Activated CD8-positive, alpha-beta memory T cell treated with anti-CD3 and anti-CD28 coated beads for 24 hours (primary cell): Measurements from ENCODE around the gene SPOCK1.

Source experiments
- DNase-seq: peaks from one replicate; pipeline ENCODE4 v3.0.0-alpha.2; 2020

SPOCK1 gene

GRCh38 chr5:137491121-137491520, 8.0 kb downstream of the SPOCK1 start:
- DNase-seq = no peak

DNA sequence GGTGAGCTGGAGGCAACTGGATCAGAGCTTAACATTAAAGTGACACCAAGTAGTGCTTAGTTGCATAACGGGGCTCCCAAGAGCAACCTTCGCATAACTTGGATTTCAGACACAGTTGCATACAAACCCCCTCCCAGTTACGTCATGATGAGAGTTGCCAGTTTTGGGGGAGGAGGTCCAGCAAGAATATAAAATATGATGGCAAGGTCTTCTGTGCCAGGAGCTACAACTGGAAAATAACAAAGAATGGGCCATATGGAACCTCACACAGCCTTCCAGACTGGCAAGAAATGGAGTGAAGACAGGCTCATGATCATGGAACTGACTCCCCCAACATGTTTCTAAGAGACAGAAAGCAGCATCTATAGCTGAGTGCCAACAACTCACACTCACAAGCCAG, 8.5 kb downstream of the SPOCK1 start:
- DNase-seq = no peak

DNA sequence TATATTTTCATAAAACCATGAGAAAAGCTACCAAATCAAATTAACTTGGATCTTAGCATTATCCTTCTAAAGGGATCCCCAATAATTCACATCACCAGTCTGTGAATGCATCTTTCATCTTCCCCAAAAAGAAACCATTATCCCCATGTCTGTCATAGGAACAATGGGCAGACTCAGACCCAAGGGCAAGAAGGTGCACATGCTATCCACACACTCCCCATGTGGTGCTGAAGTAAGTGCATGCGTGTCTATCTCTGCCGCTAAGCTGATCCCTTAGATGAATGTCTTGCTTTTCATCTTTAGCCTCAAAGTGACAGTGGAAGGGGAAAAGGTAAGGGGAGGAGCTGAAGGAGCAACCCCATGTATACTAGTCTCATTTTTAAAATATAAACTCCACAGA, 10.2 kb downstream of the SPOCK1 start:
- DNase-seq = no peak

DNA sequence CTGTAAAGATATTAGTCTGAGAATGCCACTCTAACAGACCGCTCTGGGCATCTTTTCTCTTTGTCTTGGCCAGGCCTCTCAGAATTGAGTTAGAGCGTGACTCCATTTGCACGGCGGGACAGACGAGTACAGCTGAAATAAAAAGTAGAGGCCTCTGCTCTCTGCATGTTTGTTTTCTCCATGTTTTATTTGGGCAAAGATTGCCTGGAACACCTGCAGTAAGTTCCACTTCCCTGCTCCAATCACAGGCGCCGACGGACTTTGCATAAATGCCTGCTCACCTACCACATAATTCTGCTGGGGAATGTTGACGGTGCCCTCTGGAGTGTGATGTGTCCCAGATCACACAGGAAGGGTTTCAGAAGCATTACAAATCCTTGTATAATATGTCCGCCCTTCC, 10.6 kb downstream of the SPOCK1 start:
- DNase-seq = no peak

DNA sequence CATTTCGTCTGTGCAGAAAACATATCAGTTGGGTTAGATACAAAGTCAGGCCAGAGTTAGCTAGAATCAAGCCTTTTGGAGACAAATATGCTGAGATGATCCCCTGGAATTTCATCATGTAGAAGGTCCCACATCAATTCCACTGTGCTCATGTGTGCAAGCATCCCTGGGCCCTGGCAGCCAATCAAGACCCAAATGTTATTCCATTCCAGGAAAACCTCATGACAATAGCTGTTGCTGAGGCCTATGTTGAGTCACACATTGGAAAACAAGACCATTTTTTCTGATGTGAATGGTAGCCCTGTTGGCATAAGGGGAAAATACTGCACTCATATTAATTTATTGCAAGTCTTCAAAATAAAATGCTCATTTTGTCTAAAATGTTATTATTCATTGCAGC, 11.5 kb downstream of the SPOCK1 start:
- DNase-seq = no peak

DNA sequence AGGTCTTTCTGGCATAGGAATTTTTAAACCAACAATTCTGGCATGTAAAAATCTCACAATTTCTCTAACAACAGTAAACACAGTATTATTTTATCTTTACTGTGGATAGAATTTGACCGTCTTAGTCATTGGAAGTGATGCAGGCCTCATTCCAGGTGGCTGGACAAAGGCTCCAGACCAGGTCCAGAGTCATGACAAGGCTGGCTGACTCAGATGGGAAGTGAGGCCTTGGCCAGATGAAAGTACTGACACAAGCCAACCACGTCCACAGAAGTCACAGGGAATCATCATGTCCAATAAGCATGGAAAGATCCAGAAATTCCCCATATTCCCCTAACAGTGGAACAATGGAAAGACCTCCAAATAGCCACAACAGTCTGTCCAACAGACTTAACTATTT, 12.4 kb downstream of the SPOCK1 start:
- DNase-seq = no peak

GRCh38 chr5:137481596-137481995, 17.5 kb downstream of the SPOCK1 start:
- no peak for DNase-seq

DNA sequence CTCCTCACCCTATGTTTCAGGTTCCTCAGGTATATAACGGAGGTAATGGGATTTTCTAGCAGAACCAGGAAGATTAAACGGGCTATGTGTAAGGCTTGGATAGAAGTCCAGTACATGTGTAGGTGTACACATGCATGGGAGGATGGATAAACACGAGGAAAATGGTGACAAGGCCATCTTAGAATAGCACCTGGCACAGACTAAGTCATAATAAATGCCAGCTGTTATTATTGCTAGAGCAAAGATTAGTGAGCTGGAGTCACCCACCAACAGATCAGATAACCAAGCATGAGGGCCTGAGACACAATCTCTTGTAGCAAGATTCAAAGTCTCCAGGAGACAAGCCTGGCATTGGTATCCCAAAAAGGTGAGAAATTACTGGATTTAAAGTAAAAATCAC, 21.1 kb downstream of the SPOCK1 start:
- DNase-seq = no peak

DNA sequence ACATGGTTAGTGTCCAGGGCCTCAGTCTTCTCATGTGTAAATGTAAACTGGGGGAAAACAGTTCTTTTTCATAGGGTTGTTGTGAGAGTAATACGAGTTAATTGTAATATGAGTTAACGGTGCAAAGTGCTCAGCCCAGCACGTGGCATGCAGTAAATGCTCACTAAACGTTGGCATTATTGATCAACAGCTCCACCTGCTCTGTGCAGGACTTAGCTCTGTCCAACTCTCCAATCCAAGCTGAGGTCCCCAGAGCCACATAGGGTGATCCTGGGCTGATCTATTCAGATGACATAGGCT, 28.3 kb downstream of the SPOCK1 start:
- DNase-seq = no peak

DNA sequence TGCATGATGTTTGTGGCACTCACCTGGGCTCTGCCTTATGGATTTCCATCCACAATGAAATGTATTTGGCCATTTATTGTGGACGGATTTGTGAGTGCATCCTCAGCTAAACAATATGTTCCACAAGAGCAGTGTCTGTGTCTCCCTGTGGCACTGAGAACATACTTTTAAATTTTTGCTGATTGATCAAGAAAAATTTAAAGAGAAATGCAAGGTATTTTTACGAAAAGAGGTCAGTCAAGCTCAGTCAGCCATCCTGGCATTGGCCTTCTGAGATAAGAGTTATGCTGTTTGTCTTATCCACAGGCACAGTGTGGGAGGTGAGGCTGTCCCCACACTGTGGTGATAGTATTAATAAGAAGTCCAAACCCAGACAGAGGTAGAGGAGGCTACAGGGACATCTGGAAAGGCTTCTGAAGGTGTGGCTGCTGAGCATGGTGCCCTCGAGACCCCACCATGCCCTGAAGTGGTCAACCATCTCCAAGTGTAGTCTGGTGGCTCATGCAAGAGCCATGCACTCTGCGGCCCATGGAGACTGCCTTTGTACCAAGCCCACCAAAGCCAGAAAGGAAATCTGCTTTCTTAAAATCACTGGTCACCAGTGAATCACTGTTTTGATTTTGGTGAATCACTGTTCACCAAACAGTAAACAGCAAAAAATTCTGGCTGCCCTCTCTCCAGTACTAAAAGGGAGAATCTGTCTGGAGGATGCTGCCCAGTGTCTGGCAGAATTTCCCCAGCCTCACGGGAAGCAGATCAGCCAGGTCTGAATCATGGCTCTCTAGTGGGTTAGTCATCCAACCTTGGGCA, 28.8 kb downstream of the SPOCK1 start:
- no peak for DNase-seq

GRCh38 chr5:137466889-137467288, 32.2 kb downstream of the SPOCK1 start:
- DNase-seq = no peak

DNA sequence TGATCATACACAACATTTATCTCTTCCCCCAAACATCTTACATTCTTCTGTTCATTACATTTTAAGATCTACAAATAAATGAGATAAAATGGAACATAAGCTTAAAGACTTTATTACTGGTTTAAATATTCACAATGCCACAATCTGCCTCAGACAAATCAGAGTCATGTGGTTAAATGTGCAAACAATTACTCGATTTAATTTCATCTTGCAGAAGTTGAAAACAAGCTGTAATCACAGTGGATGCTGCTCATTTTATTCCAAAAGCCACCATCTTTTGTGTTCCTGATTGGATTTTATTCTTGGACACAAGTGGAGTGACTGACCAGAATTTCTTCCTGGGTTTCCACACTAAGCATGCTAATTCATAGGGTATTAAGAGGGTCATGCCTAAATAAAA, 33.2 kb downstream of the SPOCK1 start:
- DNase-seq = no peak

DNA sequence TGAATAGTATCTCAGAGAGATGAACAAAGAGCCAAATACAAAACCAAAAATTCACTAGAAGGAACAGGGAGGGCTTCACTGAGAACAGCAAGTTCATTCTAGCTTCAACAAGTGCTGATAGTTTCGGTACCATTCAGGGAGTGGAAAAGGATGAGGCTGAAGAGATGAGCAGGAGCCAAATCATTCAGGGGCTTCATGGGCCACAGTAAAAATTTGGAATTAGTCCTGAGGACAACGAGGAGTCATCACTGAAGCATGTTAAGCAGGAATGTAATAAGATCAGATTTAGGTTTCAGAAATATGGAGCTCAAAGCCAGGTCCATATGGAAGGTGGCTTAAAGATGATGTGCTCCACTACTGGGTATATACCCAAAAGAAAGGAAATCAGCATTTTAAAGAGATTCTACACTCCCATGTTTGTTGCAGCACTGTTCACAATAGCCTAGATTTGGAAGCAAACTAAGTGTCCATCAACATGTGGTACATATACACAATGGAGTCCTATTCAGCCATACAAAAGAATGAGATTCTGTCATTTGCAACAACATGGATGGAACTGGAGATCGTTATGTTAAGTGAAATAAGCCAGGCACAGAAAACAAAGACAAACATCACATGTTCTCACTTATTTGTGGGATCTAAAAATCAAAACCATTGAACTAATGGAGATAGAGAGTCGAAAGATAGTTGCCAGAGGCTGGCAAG, 36.2 kb downstream of the SPOCK1 start:
- DNase-seq = no peak

DNA sequence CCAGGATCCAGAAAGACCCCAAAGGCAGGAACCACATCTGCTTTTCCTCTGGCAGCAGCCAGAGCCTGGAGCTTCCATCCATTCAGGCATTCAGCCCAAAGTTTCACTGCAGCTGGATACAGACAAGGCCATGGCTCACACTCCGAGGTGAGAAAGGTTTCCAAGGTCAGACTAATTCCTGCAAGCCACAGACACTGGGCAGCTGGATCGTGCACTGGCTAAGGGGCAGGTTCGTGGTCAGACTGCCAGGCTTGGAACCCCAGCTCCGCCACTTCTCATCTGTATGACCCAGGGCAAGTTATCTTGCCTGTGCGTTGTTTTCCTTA, 36.9 kb downstream of the SPOCK1 start:
- no peak for DNase-seq

DNA sequence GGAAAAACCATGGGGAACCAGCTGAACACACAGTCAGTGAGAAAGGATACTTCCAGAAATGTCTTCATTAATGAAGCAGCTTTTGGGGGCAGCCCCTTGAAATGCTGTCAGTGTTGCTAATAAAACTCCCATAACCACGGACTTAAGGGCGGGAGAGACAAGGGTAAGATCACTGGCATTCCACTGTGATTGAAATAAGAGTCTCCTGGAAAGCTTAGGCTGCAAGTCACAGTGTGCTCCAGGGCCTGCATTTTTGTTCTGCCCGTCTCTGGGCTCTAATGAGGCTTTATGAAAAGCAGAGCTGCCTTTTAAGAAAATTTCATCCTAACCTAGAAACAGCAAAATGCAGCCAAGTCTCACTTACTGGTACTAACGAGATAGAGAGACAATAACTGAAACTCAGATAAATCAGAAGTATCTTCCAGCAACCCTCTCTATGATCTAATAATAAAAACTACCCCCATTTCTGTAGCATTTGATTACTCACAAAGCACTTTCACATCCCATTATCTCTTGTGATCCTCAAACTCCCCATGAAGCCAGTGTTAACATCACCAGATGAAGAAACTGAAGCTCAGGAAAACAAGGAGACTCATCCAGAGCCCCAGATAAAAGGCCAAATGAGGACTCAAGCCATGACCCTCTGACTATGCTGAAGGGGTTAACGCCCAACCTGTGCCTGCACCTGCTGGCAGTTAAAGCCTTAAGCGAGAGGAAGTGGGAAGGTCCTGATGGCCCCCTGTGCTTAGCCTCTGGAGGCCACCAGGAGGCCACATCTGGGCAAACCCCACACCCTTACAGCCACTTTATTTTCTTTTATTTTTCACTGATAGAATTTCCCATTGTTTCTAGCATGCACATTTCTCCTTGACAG, 37.5 kb downstream of the SPOCK1 start:
- no peak for DNase-seq

- DNase-seq = no peak
Measured at GRCh38 chr5:137454671-137455070, 44.5 kb downstream of the SPOCK1 start.

GRCh38 chr5:137453483-137454080, 45.5 kb downstream of the SPOCK1 start:
- DNase-seq = no peak

GRCh38 chr5:137450759-137451158, 48.4 kb downstream of the SPOCK1 start:
- DNase-seq = no peak

DNA sequence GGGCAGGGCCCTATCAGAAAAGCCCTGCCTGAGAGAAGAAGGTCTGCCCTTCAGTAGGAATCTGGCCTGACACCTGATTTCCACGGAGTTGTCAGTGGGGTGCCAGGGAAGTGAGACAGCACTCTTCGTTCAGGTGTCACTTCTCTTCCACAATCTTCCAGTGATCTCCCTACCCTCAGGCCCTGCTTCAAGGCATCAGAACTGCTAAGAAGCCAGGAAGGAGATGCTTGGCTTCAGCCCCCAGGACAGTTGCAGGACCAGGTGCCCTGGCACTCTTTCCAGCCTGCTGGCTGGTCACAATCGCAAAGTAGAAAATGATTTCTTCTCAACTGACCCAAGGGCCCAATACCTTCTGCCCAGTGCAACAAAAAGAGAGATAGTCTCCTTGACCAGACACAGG, 50.3 kb downstream of the SPOCK1 start:
- no peak for DNase-seq

DNA sequence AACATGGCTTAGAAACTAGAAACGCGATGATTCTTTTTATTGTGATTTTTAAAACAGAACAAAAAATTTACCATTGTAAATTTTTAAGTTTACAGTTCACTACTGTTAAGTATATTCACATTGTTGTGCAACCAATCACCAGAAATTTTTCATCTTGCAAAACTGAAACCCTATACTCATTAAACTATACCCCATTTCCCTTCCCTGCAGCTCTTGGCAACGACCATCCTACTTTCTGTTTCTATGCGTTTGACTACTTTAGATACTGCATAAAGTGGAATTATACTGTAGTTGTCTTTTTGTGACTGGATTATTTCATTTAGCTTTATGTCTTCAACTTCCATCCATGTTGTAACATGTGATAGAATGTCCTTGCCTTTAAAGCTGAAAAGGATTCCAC, 52.5 kb downstream of the SPOCK1 start:
- DNase-seq = no peak

- no peak for DNase-seq
Measured at GRCh38 chr5:137446151-137446550, 53.0 kb downstream of the SPOCK1 start.

GRCh38 chr5:137442660-137443059, 56.5 kb downstream of the SPOCK1 start:
- DNase-seq = no peak

DNA sequence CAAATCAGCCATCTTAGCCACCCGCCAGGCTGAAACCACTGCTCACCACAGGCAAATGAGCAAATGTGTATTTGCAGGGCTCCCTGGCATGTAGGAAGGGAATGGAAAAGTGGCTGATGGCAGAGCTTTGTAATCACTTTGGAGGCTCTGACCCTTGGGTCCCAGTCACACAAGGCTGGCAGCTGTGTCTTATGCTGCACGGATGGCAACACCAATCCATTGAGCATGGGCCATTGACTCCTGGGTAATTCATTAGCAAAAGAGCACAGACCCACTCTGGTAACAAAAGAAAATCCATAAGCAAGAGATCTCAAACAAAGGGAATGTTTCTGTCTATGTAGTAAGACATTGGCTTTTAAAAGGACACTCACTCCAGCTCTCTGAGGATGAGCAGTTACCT, 57.6 kb downstream of the SPOCK1 start:
- DNase-seq = no peak

GRCh38 chr5:137440795-137441194, 58.3 kb downstream of the SPOCK1 start:
- no peak for DNase-seq
